ENCODE results near the gene CSNK1G1.

- TF ChIP-seq CTCF (IDR thresholded peaks at IDR 0.05), result no peak
- TF ChIP-seq POLR2A (IDR thresholded peaks at IDR 0.05), result no peak
Measured at GRCh38 chr15:64149893-64150578, 205.9 kb downstream of the CSNK1G1 start.

Data from uterus (tissue), 2 donors.